SK-N-MC (cell line): Measurements from ENCODE around the gene VWA3A.

Source experiments
- EZH2 ChIP-seq: fragments of 200-600 bp; sonication (generic); IDR thresholded peaks from one replicate; pipeline ENCODE4 v1.6.1; 2017; ENCODE audit warnings: antibody characterized with exemption
- POLR2AphosphoS5 ChIP-seq: IDR thresholded peaks from 2 replicates; pipeline ENCODE4 v1.6.1; 2012; ENCODE audit warnings: mild to moderate bottlenecking, low read depth, low read length, borderline replicate concordance

DNA sequence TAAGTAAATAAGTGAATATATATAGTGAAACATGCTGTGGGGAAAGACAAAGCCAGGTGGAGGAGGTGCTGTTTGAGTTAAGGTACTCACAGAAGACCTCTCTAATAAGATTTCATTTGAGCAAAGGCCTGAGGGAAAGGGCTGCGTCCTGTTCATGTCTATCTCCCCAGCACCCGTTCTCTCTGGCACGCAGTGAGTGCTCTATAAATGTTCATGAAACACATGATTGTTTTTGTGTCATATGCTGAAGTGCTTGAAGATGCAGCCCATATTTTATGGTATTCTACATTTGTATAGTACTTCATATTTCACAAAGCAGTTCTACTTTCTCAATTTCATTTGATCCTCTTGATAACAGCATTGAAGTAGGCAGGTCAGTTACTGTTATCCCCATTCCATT is 990 bp downstream of the VWA3A start:
- TF ChIP-seq POLR2AphosphoS5 = no peak
- no peak for TF ChIP-seq EZH2
